ENCODE measurements around the gene ZNF334.

The ZNF334 gene

GRCh38 chr20:46463852-46464251, 49.5 kb downstream of the ZNF334 start:
- DNase-seq, result no peak
- no peaks in the 10 kb centered on the region for H3K9me3 ChIP-seq
- intact Hi-C loops (cut with DNase I; ENCODE audit: low total_unique reads), result no loop called here
- no peaks in the 10 kb centered on the region for H3K4me1 ChIP-seq
- TF ChIP-seq CTCF (IDR thresholded peaks at IDR 0.05), result no peak
- H3K27ac ChIP-seq, result no peak overlapping the region
- no peaks in the 10 kb centered on the region for H3K36me3 ChIP-seq
- H3K27me3 ChIP-seq, result peaks cover 0 to 9% of the 10 kb centered on the region in 2 donors
- no peak overlapping the region for H3K4me3 ChIP-seq

- H3K27me3 ChIP-seq, result peaks cover 0 to 18% of the 10 kb centered on the region in 2 donors
- TF ChIP-seq CTCF (IDR thresholded peaks at IDR 0.05), result no peak
- intact Hi-C loops (cut with DNase I; ENCODE audit: low total_unique reads), result no loop called here
Observed at GRCh38 chr20:46461808-46462207, 51.6 kb downstream of the ZNF334 start.

DNA sequence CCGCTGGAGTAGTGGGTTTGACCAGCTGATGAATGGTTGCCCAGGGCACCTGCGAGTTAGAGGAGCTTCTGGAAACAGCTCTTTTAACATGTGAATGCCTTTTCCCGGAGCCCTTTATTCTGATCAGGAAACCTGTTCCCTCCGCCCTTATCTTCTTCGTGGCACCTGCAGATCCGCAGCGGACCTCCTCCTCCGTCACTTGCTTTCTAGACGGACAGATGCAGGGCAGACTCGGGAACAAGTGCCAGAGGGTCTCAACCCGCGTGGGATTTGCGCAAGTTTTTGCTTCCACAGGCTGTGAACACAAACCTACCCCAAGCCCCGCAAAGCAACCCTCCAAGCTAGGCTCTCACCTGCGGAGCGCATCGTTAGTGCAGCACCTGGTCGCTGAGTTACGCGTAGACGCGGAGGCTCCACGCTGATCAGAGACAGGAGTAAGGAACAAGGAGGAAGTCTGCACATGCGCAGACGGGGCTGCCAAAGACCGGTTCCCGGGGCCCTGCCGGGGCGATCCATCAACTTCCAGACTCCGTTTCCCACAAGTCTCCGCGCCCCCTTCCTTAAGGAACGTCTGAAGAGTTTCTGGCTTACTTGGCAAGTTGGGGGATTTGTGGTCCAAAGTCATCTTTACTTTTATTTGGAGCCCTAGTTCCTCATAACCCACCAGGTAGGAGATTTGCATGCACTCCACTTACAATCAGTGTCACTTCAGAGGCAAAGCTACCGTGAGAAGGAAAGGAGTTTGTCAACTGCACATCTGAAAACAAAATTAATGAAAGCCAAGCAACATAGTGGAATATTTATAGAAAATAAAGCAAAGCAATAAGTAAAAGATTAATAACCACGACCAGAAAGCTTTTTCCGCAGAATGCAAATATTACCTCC, 54.3 kb downstream of the ZNF334 start:
- H3K27ac ChIP-seq, result no peak overlapping the region
- no peaks in the 10 kb centered on the region for H3K4me1 ChIP-seq
- intact Hi-C loops (cut with DNase I; ENCODE audit: low total_unique reads), result no loop called here
- H3K27me3 ChIP-seq, result peaks cover 0 to 18% of the 10 kb centered on the region in 2 donors
- peaks cover 0 to 25% (median 2%) of the 10 kb centered on the region in 3 donors for H3K9me3 ChIP-seq
- DNase-seq, result no peak
- TF ChIP-seq CTCF (IDR thresholded peaks at IDR 0.05), result no peak
- no peak overlapping the region for H3K4me3 ChIP-seq
- no peaks in the 10 kb centered on the region for H3K36me3 ChIP-seq

More at GRCh38 chr20:46461808-46462207, 51.6 kb downstream of the ZNF334 start:
- no peak overlapping the region for H3K4me3 ChIP-seq
- H3K36me3 ChIP-seq, result no peaks in the 10 kb centered on the region
- no peak overlapping the region for H3K27ac ChIP-seq
- DNase-seq, result no peak
- no peaks in the 10 kb centered on the region for H3K4me1 ChIP-seq
- H3K9me3 ChIP-seq, result peaks cover 0 to 13% (median 0%) of the 10 kb centered on the region in 3 donors

GRCh38 chr20:46456255-46457028, 56.9 kb downstream of the ZNF334 start:
- no peak for DNase-seq
- TF ChIP-seq CTCF (IDR thresholded peaks at IDR 0.05), result no peak
- Histone ChIP-seq H3K36me3 (no peaks in the 10 kb centered on the region), H3K4me3 (no peak overlapping the region), H3K27ac (no peak overlapping the region), H3K4me1 (no peaks in the 10 kb centered on the region), H3K9me3 (peaks cover 0 to 25% (median 2%) of the 10 kb centered on the region in 3 donors), H3K27me3 (peaks cover 0 to 15% of the 10 kb centered on the region in 2 donors)
- intact Hi-C loops (cut with DNase I; ENCODE audit: low total_unique reads), result no loop called here

DNA sequence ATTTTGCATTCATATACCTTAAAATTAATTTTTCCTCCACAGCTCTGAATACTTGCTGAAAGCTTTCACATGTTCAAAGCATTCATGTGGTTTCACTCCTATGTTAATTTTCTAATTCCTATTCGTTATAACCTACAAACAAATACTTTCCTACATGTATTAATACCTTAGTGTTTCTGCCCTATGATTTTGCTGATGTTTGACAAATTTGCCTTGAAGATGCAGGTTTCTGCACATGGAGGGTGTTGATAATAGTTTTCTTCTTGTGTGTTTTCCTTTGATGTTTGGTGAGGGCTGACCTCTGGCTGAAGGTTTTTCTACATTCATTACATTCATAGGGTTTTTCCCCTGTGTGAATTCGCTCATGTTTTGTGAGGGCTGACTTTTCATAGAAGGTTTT, 57.6 kb downstream of the ZNF334 start:
- intact Hi-C loops (cut with DNase I; ENCODE audit: low total_unique reads), result no loop called here
- Histone ChIP-seq H3K27me3 (peaks cover 0 to 15% of the 10 kb centered on the region in 2 donors), H3K4me3 (no peak overlapping the region), H3K27ac (no peak overlapping the region), H3K9me3 (peaks cover 0 to 25% (median 2%) of the 10 kb centered on the region in 3 donors), H3K36me3 (no peaks in the 10 kb centered on the region), H3K4me1 (no peaks in the 10 kb centered on the region)
- no peak for DNase-seq
- no peak for TF ChIP-seq CTCF (IDR thresholded peaks at IDR 0.05)
